Panc1 (cell line): ENCODE measurements around the gene PSME3IP1.

ENCODE experiments used
- POLR2AphosphoS5 ChIP-seq: IDR thresholded peaks from 2 replicates; pipeline ENCODE4 v1.6.1; 2012; ENCODE audit warnings: mild to moderate bottlenecking, low read depth, low read length, moderate library complexity
- TF ChIP-seq, protein P1 (sequence below): fragments of 450-650 bp; IDR thresholded peaks from 2 replicates; pipeline ENCODE4 v1.5.1; 2017; ENCODE audit warnings: mild to moderate bottlenecking

DNA sequence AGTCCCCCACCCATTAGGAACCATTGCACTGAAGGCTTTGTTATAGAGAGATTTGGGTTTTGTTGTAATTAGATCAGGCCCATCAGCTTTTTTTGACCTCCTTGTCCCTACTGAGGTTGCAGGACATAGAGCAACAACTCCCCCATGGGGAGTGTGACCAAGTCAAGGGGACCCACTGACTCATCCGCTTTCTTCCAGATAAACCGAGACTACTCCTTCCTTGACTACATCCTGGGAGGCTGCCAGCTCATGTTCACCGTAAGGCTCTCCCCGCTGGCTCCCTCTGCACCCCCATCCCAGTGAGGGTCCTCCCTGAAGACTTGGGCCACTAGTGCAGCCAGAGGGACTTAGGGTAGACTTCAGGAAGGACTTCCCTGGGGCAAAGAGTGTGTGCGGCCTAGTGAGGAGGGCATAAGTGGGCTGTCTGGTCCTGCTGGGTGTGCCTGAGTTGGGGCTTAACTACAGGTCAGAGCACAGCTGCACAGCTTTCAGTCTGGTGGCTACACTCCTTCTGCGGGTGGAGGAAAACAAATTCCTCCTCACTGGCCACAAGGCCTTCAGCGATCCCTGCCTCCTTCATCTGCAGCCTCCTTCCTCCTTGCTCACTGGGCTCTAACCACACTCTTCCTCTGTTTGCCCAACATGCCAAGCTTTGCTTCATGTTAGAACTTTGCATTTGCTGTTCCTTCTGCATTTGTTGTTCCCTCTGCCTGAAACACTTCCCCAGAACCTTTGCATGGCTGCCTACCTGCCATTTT lies 62.4 kb downstream of the PSME3IP1 start:
- TF ChIP-seq, protein P1, sequence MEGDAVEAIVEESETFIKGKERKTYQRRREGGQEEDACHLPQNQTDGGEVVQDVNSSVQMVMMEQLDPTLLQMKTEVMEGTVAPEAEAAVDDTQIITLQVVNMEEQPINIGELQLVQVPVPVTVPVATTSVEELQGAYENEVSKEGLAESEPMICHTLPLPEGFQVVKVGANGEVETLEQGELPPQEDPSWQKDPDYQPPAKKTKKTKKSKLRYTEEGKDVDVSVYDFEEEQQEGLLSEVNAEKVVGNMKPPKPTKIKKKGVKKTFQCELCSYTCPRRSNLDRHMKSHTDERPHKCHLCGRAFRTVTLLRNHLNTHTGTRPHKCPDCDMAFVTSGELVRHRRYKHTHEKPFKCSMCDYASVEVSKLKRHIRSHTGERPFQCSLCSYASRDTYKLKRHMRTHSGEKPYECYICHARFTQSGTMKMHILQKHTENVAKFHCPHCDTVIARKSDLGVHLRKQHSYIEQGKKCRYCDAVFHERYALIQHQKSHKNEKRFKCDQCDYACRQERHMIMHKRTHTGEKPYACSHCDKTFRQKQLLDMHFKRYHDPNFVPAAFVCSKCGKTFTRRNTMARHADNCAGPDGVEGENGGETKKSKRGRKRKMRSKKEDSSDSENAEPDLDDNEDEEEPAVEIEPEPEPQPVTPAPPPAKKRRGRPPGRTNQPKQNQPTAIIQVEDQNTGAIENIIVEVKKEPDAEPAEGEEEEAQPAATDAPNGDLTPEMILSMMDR = no peak
- no peak for TF ChIP-seq POLR2AphosphoS5
